SJSA1 (cell line): ENCODE data around the gene KIF1A. TPM values are rescaled to one million over a fixed set of nuclear protein-coding genes. Genes with fewer than 3 reads are reported as not detected.

Experiments used
- DNase-seq, 2 experiments: peaks; one replicate each; pipeline ENCODE4 v3.0.0-alpha.2; 2015 to 2020; ENCODE audit warnings: low spot score in 2 of 2, low read depth in 1 of 2
- H3K27ac ChIP-seq: fragments of 250-450 bp; sonication (Bioruptor Pico); 2 replicates; pipeline ENCODE4 v1.5.1; 2020; ENCODE audit warnings: mild to moderate bottlenecking, moderate library complexity
- H3K27me3 ChIP-seq: fragments of 250-450 bp; sonication (Bioruptor Pico); replicated peaks from 2 replicates; pipeline ENCODE4 v1.5.1; 2020; ENCODE audit warnings: mild to moderate bottlenecking, moderate library complexity
- H3K36me3 ChIP-seq: fragments of 250-450 bp; sonication (Bioruptor Pico); 2 replicates; pipeline ENCODE4 v1.5.1; 2020; ENCODE audit warnings: mild to moderate bottlenecking
- H3K4me1 ChIP-seq: fragments of 250-450 bp; sonication (Bioruptor Pico); replicated peaks from 2 replicates; pipeline ENCODE4 v1.6.1; 2021; ENCODE audit warnings: mild to moderate bottlenecking
- H3K4me3 ChIP-seq: fragments of 250-450 bp; sonication (Bioruptor Pico); 2 replicates; pipeline ENCODE4 v1.5.1; 2020; ENCODE audit warnings: mild to moderate bottlenecking
- H3K9me3 ChIP-seq: fragments of 250-450 bp; sonication (Bioruptor Pico); replicated peaks from 2 replicates; pipeline ENCODE4 v1.5.1; 2020; ENCODE audit warnings: mild to moderate bottlenecking
- total RNA-seq: library from RNA; depleted of rRNA; stranded (reverse); fragments of >200 nt; shearing (Covaris generic); gene quantifications from 2 replicates; pipeline ENCODE4 v1.2.3, GENCODE V29; 2014

Gene KIF1A
- total RNA-seq, 1 experiment from 2014 or later, result not detected

- H3K27me3 ChIP-seq, result peaks cover 25% of the 10 kb centered on the region
- H3K27ac ChIP-seq, result no peak overlapping the region
- no peaks in the 10 kb centered on the region for H3K9me3 ChIP-seq
- H3K4me1 ChIP-seq, result no peaks in the 10 kb centered on the region
- no peak for DNase-seq
- H3K4me3 ChIP-seq, result no peak overlapping the region
- no peaks in the 10 kb centered on the region for H3K36me3 ChIP-seq
Measured at GRCh38 chr2:240736281-240737250, 83.5 kb downstream of the KIF1A start.

- Histone ChIP-seq H3K9me3 (no peaks in the 10 kb centered on the region), H3K27me3 (peaks cover 26% of the 10 kb centered on the region), H3K4me1 (no peaks in the 10 kb centered on the region), H3K4me3 (no peak overlapping the region), H3K27ac (no peak overlapping the region), H3K36me3 (no peaks in the 10 kb centered on the region)
- DNase-seq, result no peak
Measured at GRCh38 chr2:240735476-240735875, 84.5 kb downstream of the KIF1A start.

GRCh38 chr2:240734756-240735155 is 85.3 kb downstream of the KIF1A start:
- Histone ChIP-seq H3K27me3 (peaks cover 29% of the 10 kb centered on the region), H3K27ac (no peak overlapping the region), H3K4me3 (no peak overlapping the region), H3K36me3 (no peaks in the 10 kb centered on the region), H3K9me3 (no peaks in the 10 kb centered on the region), H3K4me1 (no peaks in the 10 kb centered on the region)
- no peak for DNase-seq

- Histone ChIP-seq H3K27ac (no peak overlapping the region), H3K27me3 (peaks cover 28% of the 10 kb centered on the region), H3K4me1 (no peaks in the 10 kb centered on the region), H3K36me3 (no peaks in the 10 kb centered on the region), H3K4me3 (no peak overlapping the region), H3K9me3 (no peaks in the 10 kb centered on the region)
- DNase-seq, result no peak
Measured at GRCh38 chr2:240733803-240734495, 86.1 kb downstream of the KIF1A start.

GRCh38 chr2:240732911-240733622 is 87.0 kb downstream of the KIF1A start:
- peaks cover 29% of the 10 kb centered on the region for H3K27me3 ChIP-seq
- DNase-seq, result no peak

GRCh38 chr2:240732184-240732583 is 87.8 kb downstream of the KIF1A start:
- Histone ChIP-seq H3K27ac (no peak overlapping the region), H3K36me3 (no peaks in the 10 kb centered on the region), H3K4me3 (no peak overlapping the region), H3K4me1 (no peaks in the 10 kb centered on the region), H3K9me3 (no peaks in the 10 kb centered on the region), H3K27me3 (peaks cover 30% of the 10 kb centered on the region)
- no peak for DNase-seq

More at GRCh38 chr2:240732911-240733622, 87.0 kb downstream of the KIF1A start:
- Histone ChIP-seq H3K27ac (no peak overlapping the region), H3K4me3 (no peak overlapping the region), H3K4me1 (no peaks in the 10 kb centered on the region), H3K36me3 (no peaks in the 10 kb centered on the region), H3K9me3 (no peaks in the 10 kb centered on the region)

- H3K27me3 ChIP-seq, result peaks cover 24% of the 10 kb centered on the region
- no peaks in the 10 kb centered on the region for H3K36me3 ChIP-seq
- H3K27ac ChIP-seq, result no peak overlapping the region
- no peak overlapping the region for H3K4me3 ChIP-seq
- no peaks in the 10 kb centered on the region for H3K4me1 ChIP-seq
- H3K9me3 ChIP-seq, result no peaks in the 10 kb centered on the region
- no peak for DNase-seq
Measured at GRCh38 chr2:240731178-240731545, 88.9 kb downstream of the KIF1A start.

- Histone ChIP-seq H3K9me3 (no peaks in the 10 kb centered on the region), H3K36me3 (no peaks in the 10 kb centered on the region), H3K27ac (no peak overlapping the region), H3K4me3 (no peak overlapping the region), H3K4me1 (no peaks in the 10 kb centered on the region), H3K27me3 (peaks cover 24% of the 10 kb centered on the region)
- DNase-seq, result no peak
Measured at GRCh38 chr2:240730501-240731177, 89.4 kb downstream of the KIF1A start.

GRCh38 chr2:240728827-240729226 is 91.2 kb downstream of the KIF1A start:
- Histone ChIP-seq H3K27me3 (peaks cover 24% of the 10 kb centered on the region), H3K4me3 (no peak overlapping the region), H3K36me3 (no peaks in the 10 kb centered on the region), H3K27ac (no peak overlapping the region), H3K4me1 (no peaks in the 10 kb centered on the region), H3K9me3 (no peaks in the 10 kb centered on the region)
- no peak for DNase-seq

- no peak for DNase-seq
- no peaks in the 10 kb centered on the region for H3K9me3 ChIP-seq
- no peaks in the 10 kb centered on the region for H3K4me1 ChIP-seq
- H3K27ac ChIP-seq, result no peak overlapping the region
- no peaks in the 10 kb centered on the region for H3K36me3 ChIP-seq
- H3K4me3 ChIP-seq, result no peak overlapping the region
- H3K27me3 ChIP-seq, result peaks cover 24% of the 10 kb centered on the region
Measured at GRCh38 chr2:240728361-240728760, 91.7 kb downstream of the KIF1A start.

- Histone ChIP-seq H3K4me3 (no peak overlapping the region), H3K27me3 (peaks cover 24% of the 10 kb centered on the region), H3K36me3 (no peaks in the 10 kb centered on the region), H3K9me3 (no peaks in the 10 kb centered on the region), H3K27ac (no peak overlapping the region), H3K4me1 (no peaks in the 10 kb centered on the region)
- no peak for DNase-seq
Measured at GRCh38 chr2:240727913-240728312, 92.1 kb downstream of the KIF1A start.

- DNase-seq, result no peak
- Histone ChIP-seq H3K9me3 (no peaks in the 10 kb centered on the region), H3K27ac (no peak overlapping the region), H3K36me3 (no peaks in the 10 kb centered on the region), H3K4me1 (no peaks in the 10 kb centered on the region), H3K4me3 (no peak overlapping the region), H3K27me3 (peaks cover 24% of the 10 kb centered on the region)
Measured at GRCh38 chr2:240727439-240727838, 92.6 kb downstream of the KIF1A start.

- Histone ChIP-seq H3K27ac (no peak overlapping the region), H3K4me3 (no peak overlapping the region), H3K4me1 (no peaks in the 10 kb centered on the region), H3K36me3 (no peaks in the 10 kb centered on the region), H3K9me3 (no peaks in the 10 kb centered on the region), H3K27me3 (peaks cover 24% of the 10 kb centered on the region)
- DNase-seq, result no peak
Measured at GRCh38 chr2:240726876-240727275, 93.1 kb downstream of the KIF1A start.
